ENCODE data around the gene USP8.
"Not testable (repeated sequence)": the region's sequence is repeated elsewhere in the genome, so short reads cannot be mapped to it uniquely, and the experiment has no call there.

Gene USP8

GRCh38 chr15:50493625-50494024, 69.4 kb downstream of the USP8 start:
- peaks cover 100% of the 10 kb centered on the region for H3K36me3 Mint-ChIP-seq
- H3K27ac Mint-ChIP-seq = no peak overlapping the region
- no peak overlapping the region for H3K4me3 Mint-ChIP-seq
- DNase-seq (ENCODE audit: low spot score in 2 of 2) (no peak), ATAC-seq (no peak)
- H3K4me1 Mint-ChIP-seq = no peaks in the 10 kb centered on the region
- no peaks in the 10 kb centered on the region for H3K9me3 Mint-ChIP-seq

GRCh38 chr15:50494547-50494946, 70.3 kb downstream of the USP8 start:
- not testable (repeated sequence) for ATAC-seq; DNase-seq (ENCODE audit: low spot score in 2 of 2); H3K4me1 Mint-ChIP-seq; H3K9me3 Mint-ChIP-seq; H3K4me3 Mint-ChIP-seq
- Mint-ChIP-seq H3K36me3 (peaks cover 100% of the 10 kb centered on the region), H3K27ac (peak overlapping the region; percentile 52)

- ATAC-seq (no peak), DNase-seq (ENCODE audit: low spot score in 2 of 2) (no peak)
- Mint-ChIP-seq H3K27ac (no peak overlapping the region), H3K9me3 (no peaks in the 10 kb centered on the region), H3K4me1 (no peaks in the 10 kb centered on the region), H3K4me3 (no peak overlapping the region), H3K36me3 (peaks cover 100% of the 10 kb centered on the region)
Measured at GRCh38 chr15:50496692-50497091, 72.5 kb downstream of the USP8 start.

GRCh38 chr15:50500352-50500751, 76.1 kb downstream of the USP8 start:
- H3K9me3 Mint-ChIP-seq = no peaks in the 10 kb centered on the region
- peaks cover 85% of the 10 kb centered on the region for H3K36me3 Mint-ChIP-seq
- H3K4me3 Mint-ChIP-seq = no peak overlapping the region
- ATAC-seq (no peak), DNase-seq (ENCODE audit: low spot score in 2 of 2) (no peak)
- no peaks in the 10 kb centered on the region for H3K4me1 Mint-ChIP-seq
- no peak overlapping the region for H3K27ac Mint-ChIP-seq

GRCh38 chr15:50501815-50502214, 77.6 kb downstream of the USP8 start:
- Mint-ChIP-seq H3K4me1 (no peaks in the 10 kb centered on the region), H3K27ac (no peak overlapping the region), H3K4me3 (no peak overlapping the region), H3K9me3 (no peaks in the 10 kb centered on the region), H3K36me3 (peaks cover 70% of the 10 kb centered on the region)
- DNase-seq (ENCODE audit: low spot score in 2 of 2) = no peak
- ATAC-seq = no peak

- H3K27ac Mint-ChIP-seq = no peak overlapping the region
- DNase-seq (ENCODE audit: low spot score in 2 of 2) (no peak), ATAC-seq (no peak)
- H3K4me1 Mint-ChIP-seq = no peaks in the 10 kb centered on the region
- H3K9me3 Mint-ChIP-seq = no peaks in the 10 kb centered on the region
- H3K36me3 Mint-ChIP-seq = peaks cover 57% of the 10 kb centered on the region
- no peak overlapping the region for H3K4me3 Mint-ChIP-seq
Measured at GRCh38 chr15:50503144-50503543, 78.9 kb downstream of the USP8 start.

- H3K4me1 Mint-ChIP-seq; H3K4me3 Mint-ChIP-seq; DNase-seq (ENCODE audit: low spot score in 2 of 2); ATAC-seq; H3K9me3 Mint-ChIP-seq: not testable (repeated sequence)
- Mint-ChIP-seq H3K36me3 (peaks cover 32% of the 10 kb centered on the region), H3K27ac (peak overlapping the region; percentile 16)
Measured at GRCh38 chr15:50505656-50506055, 81.5 kb downstream of the USP8 start.

GRCh38 chr15:50506121-50506520, 81.9 kb downstream of the USP8 start:
- peaks cover 27% of the 10 kb centered on the region for H3K36me3 Mint-ChIP-seq

GRCh38 chr15:50513001-50513400, 88.8 kb downstream of the USP8 start:
- ATAC-seq = no peak
- no peaks in the 10 kb centered on the region for H3K9me3 Mint-ChIP-seq
- DNase-seq (ENCODE audit: low spot score in 2 of 2) = no peak
- no peaks in the 10 kb centered on the region for H3K36me3 Mint-ChIP-seq
- H3K27ac Mint-ChIP-seq = no peak overlapping the region
- no peaks in the 10 kb centered on the region for H3K4me1 Mint-ChIP-seq
- no peak overlapping the region for H3K4me3 Mint-ChIP-seq

More at GRCh38 chr15:50506121-50506520, 81.9 kb downstream of the USP8 start:
- no peak for DNase-seq (ENCODE audit: low spot score in 2 of 2)
- Mint-ChIP-seq H3K4me3 (no peak overlapping the region), H3K27ac (no peak overlapping the region), H3K4me1 (no peaks in the 10 kb centered on the region), H3K9me3 (no peaks in the 10 kb centered on the region)
- no peak for ATAC-seq

GRCh38 chr15:50519740-50520425, 95.7 kb downstream of the USP8 start:
- H3K4me1 Mint-ChIP-seq = no peaks in the 10 kb centered on the region

GRCh38 chr15:50523851-50524251, 99.6 kb downstream of the USP8 start:
- Mint-ChIP-seq H3K36me3 (no peaks in the 10 kb centered on the region), H3K9me3 (no peaks in the 10 kb centered on the region), H3K27ac (no peak overlapping the region), H3K4me3 (no peak overlapping the region), H3K4me1 (no peaks in the 10 kb centered on the region)
- ATAC-seq (no peak), DNase-seq (ENCODE audit: low spot score in 2 of 2) (no peak)

More at GRCh38 chr15:50519740-50520425, 95.7 kb downstream of the USP8 start:
- H3K9me3 Mint-ChIP-seq = no peaks in the 10 kb centered on the region
- H3K4me3 Mint-ChIP-seq = no peak overlapping the region
- H3K27ac Mint-ChIP-seq = no peak overlapping the region
- DNase-seq (ENCODE audit: low spot score in 2 of 2) (no peak), ATAC-seq (no peak)
- H3K36me3 Mint-ChIP-seq = no peaks in the 10 kb centered on the region

GRCh38 chr15:50531163-50531562, 107.0 kb downstream of the USP8 start:
- no peak for DNase-seq (ENCODE audit: low spot score in 2 of 2)
- no peak for ATAC-seq
- Mint-ChIP-seq H3K4me3 (no peak overlapping the region), H3K9me3 (no peaks in the 10 kb centered on the region), H3K4me1 (no peaks in the 10 kb centered on the region), H3K36me3 (no peaks in the 10 kb centered on the region), H3K27ac (no peak overlapping the region)

- Mint-ChIP-seq H3K27ac (no peak overlapping the region), H3K4me1 (no peaks in the 10 kb centered on the region), H3K36me3 (no peaks in the 10 kb centered on the region), H3K9me3 (no peaks in the 10 kb centered on the region), H3K4me3 (no peak overlapping the region)
- ATAC-seq (no peak), DNase-seq (ENCODE audit: low spot score in 2 of 2) (no peak)
Measured at GRCh38 chr15:50531766-50532165, 107.6 kb downstream of the USP8 start.

- H3K36me3 Mint-ChIP-seq = no peaks in the 10 kb centered on the region
- H3K27ac Mint-ChIP-seq = no peak overlapping the region
- H3K4me3 Mint-ChIP-seq = no peak overlapping the region
- ATAC-seq = no peak
- H3K9me3 Mint-ChIP-seq = no peaks in the 10 kb centered on the region
- H3K4me1 Mint-ChIP-seq = no peaks in the 10 kb centered on the region
- no peak for DNase-seq (ENCODE audit: low spot score in 2 of 2)
Measured at GRCh38 chr15:50542887-50543210, 118.6 kb downstream of the USP8 start.

GRCh38 chr15:50543556-50543955, 119.4 kb downstream of the USP8 start:
- DNase-seq (ENCODE audit: low spot score in 2 of 2) = no peak
- Mint-ChIP-seq H3K9me3 (no peaks in the 10 kb centered on the region), H3K36me3 (no peaks in the 10 kb centered on the region), H3K27ac (no peak overlapping the region), H3K4me1 (no peaks in the 10 kb centered on the region), H3K4me3 (no peak overlapping the region)
- ATAC-seq = no peak

GRCh38 chr15:50544368-50544767, 120.2 kb downstream of the USP8 start:
- no peaks in the 10 kb centered on the region for H3K9me3 Mint-ChIP-seq
- H3K27ac Mint-ChIP-seq = no peak overlapping the region
- H3K36me3 Mint-ChIP-seq = no peaks in the 10 kb centered on the region
- H3K4me3 Mint-ChIP-seq = no peak overlapping the region
- no peak for ATAC-seq
- DNase-seq (ENCODE audit: low spot score in 2 of 2) = no peak
- H3K4me1 Mint-ChIP-seq = no peaks in the 10 kb centered on the region

GRCh38 chr15:50546566-50546965, 122.4 kb downstream of the USP8 start, which contains the start of gene USP50:
Gene USP50 (minus strand): TSS chr15:50546666. CDS start chr15:50546525, 141 bp downstream.
- Mint-ChIP-seq H3K27ac (no peak within 1 kb of the TSS), H3K4me1 (no peaks in the 10 kb centered on the region), H3K4me3 (no peak within 1 kb of the TSS), H3K9me3 (no peaks in the 10 kb centered on the region), H3K36me3 (peaks cover 8% of the 10 kb centered on the region)
- DNase-seq (ENCODE audit: low spot score in 2 of 2) = no peak
- no peak for ATAC-seq

All from stimulated activated effector memory CD8-positive, alpha-beta T cell treated with anti-CD3 and anti-CD28 coated beads, Interleukin-12 subunit alpha, Interleukin-12 subunit beta, amount 100 ng/mL, for 72 hours (primary cell).